ENCODE measurements around the gene SLC35E3. TPM values are rescaled to one million over a fixed set of nuclear protein-coding genes. Genes with fewer than 3 reads are reported as not detected.
A peak's percentile ranks its signal among the peaks of the same experiment; 100 is the strongest.

The SLC35E3 gene
- total and polyA plus RNA-seq, 2 of the 13 experiments (the other 11 are each of a cell fraction or from before 2014, with no cell fraction given), result 13.0 to 22.1 TPM

GRCh38 chr12:68805592-68806120, 59.7 kb downstream of the SLC35E3 start:
- peaks cover 0 to 5% of the 10 kb centered on the region in 2 experiments; a peak in 1 of 5 replicates for H3K27me3 ChIP-seq (ENCODE audit: control insufficient read depth in 1 of 2, insufficient read depth in 2 of 2, low read length in 2 of 2)
- no TSS peak for BruUV-seq (replicated peaks)

GRCh38 chr12:68806488-68807237, 60.7 kb downstream of the SLC35E3 start:
- peak overlapping the region; percentile 82 to 93 (median 88) for H3K4me3 ChIP-seq (replicated peaks in 1 of 3; ENCODE audit: insufficient read depth in 1 of 3, low read depth in 2 of 3, low read length in 3 of 3)
- peak overlapping the region; percentile 99 for H3K27ac ChIP-seq (ENCODE audit: extremely low read length, insufficient read depth, low read length)
- POLR2A ChIA-PET, result interaction anchor here (2.2 to 3.3 kb wide), 5 partner anchors 11 to 60 kb away, joined by 6 to 184 read pairs (median 28); partner anchors contain the start of gene SLC35E3
- H4K20me1 ChIP-seq (ENCODE audit: insufficient read depth, low read length), result peaks cover 9% of the 10 kb centered on the region
- H3K9me3 ChIP-seq (ENCODE audit: low read length), result no peaks in the 10 kb centered on the region
- no peak for DNase-seq (ENCODE audit: low spot score)
- no TSS peak for BruUV-seq (replicated peaks)
- no peak for ATAC-seq
- CTCF ChIA-PET (ENCODE audit: low intra/inter-chr PET ratio, low total read pairs), result no interaction called here
- WGBS (ENCODE audit: low lambda C conversion rate), result 7% methylated on average over 18 of the region's 18 CpGs
- in situ Hi-C loops (cut with HindIII; ENCODE audit: extremely low pct_ligation_motif_present, low pct_unique_long_range_greater_than_20kb), result loop anchor here (5.0 kb wide), 1 partner anchor 59 kb away; the partner anchor contains the start of gene SLC35E3
- peaks cover 0 to 5% of the 10 kb centered on the region in 2 experiments; a peak in 1 of 5 replicates for H3K27me3 ChIP-seq (ENCODE audit: control insufficient read depth in 1 of 2, insufficient read depth in 2 of 2, low read length in 2 of 2)
- H3K9ac ChIP-seq (ENCODE audit: insufficient read depth, low read depth, low read length), result peak overlapping the region; percentile 92
- H3K79me2 ChIP-seq (ENCODE audit: insufficient read depth, low read length), result peaks cover 58% of the 10 kb centered on the region
- intact Hi-C loops (cut with micrococcal nuclease; ENCODE audit: unreplicated experiment), result loop anchor here (1.0 to 5.0 kb wide), 2 partner anchors 60 to 194 kb away; partner anchors contain the start of genes RAP1B and SLC35E3
- H3K4me2 ChIP-seq (ENCODE audit: low read depth, low read length), result peak overlapping the region; percentile 88
- H2AFZ ChIP-seq (ENCODE audit: low read length), result no peak overlapping the region
- H3K4me1 ChIP-seq (ENCODE audit: insufficient read depth, low read length), result peaks cover 20% of the 10 kb centered on the region
- no peaks in the 10 kb centered on the region for H3K36me3 ChIP-seq (replicated peaks in 1 of 2; ENCODE audit: control insufficient read depth in 1 of 2, insufficient read depth in 2 of 2, low read length in 2 of 2)
- FAIRE-seq, result no peak
- TF ChIP-seq SETDB1 (CRISPR knock-in tag; IDR thresholded peaks at IDR 0.05; ENCODE audit: borderline replicate concordance) (no peak), ELK4 (CRISPR knock-in tag; IDR thresholded peaks at IDR 0.05; ENCODE audit: borderline replicate concordance) (no peak), SAP130 (CRISPR knock-in tag; IDR thresholded peaks at IDR 0.05; ENCODE audit: low read depth) (peak; percentile 26), ZNF263 (CRISPR knock-in tag; IDR thresholded peaks at IDR 0.05) (no peak), CSRNP2 (CRISPR knock-in tag; conservative IDR thresholded peaks at IDR 0.05; ENCODE audit: low read depth) (no peak), RFXANK (CRISPR knock-in tag; IDR thresholded peaks at IDR 0.05) (no peak), BRD4 (CRISPR knock-in tag; IDR thresholded peaks at IDR 0.05) (no peak), ZNF264 (CRISPR knock-in tag; IDR thresholded peaks at IDR 0.05) (no peak), SRY (CRISPR knock-in tag; IDR thresholded peaks at IDR 0.05) (no peak), ATAD3A (CRISPR knock-in tag; IDR thresholded peaks at IDR 0.05) (no peak), ZNF383 (CRISPR knock-in tag; IDR thresholded peaks at IDR 0.05; ENCODE audit: borderline replicate concordance) (no peak)

More at GRCh38 chr12:68805592-68806120, 59.7 kb downstream of the SLC35E3 start:
- Histone ChIP-seq H3K9me3 (ENCODE audit: low read length) (no peaks in the 10 kb centered on the region), H3K27ac (ENCODE audit: extremely low read length, insufficient read depth, low read length) (peak overlapping the region; percentile 99), H2AFZ (ENCODE audit: low read length) (no peak overlapping the region), H3K4me1 (ENCODE audit: insufficient read depth, low read length) (peaks cover 21% of the 10 kb centered on the region), H3K79me2 (ENCODE audit: insufficient read depth, low read length) (peaks cover 47% of the 10 kb centered on the region), H3K36me3 (replicated peaks in 1 of 2; ENCODE audit: control insufficient read depth in 1 of 2, insufficient read depth in 2 of 2, low read length in 2 of 2) (no peaks in the 10 kb centered on the region), H4K20me1 (ENCODE audit: insufficient read depth, low read length) (peaks cover 4% of the 10 kb centered on the region), H3K4me2 (ENCODE audit: low read depth, low read length) (peak overlapping the region; percentile 88), H3K4me3 (replicated peaks in 1 of 3; ENCODE audit: insufficient read depth in 1 of 3, low read depth in 2 of 3, low read length in 3 of 3) (peak overlapping the region; percentile 82 to 93 (median 88)), H3K9ac (ENCODE audit: insufficient read depth, low read depth, low read length) (peak overlapping the region; percentile 92)
- TF ChIP-seq HNF4A (CRISPR knock-in tag; IDR thresholded peaks at IDR 0.05), result no peak
- no peak for TF ChIP-seq ZNF383 (CRISPR knock-in tag; IDR thresholded peaks at IDR 0.05; ENCODE audit: borderline replicate concordance)
- TF ChIP-seq NFIC (IDR thresholded peaks at IDR 0.05; ENCODE audit: low read length), result 0 out of 2 replicates have a peak, but pooled peaks have one; percentile 46
- ChIA-PET CTCF (ENCODE audit: low intra/inter-chr PET ratio, low total read pairs) (no interaction called here), POLR2A (interaction anchor here (1.3 to 3.2 kb wide), 3 partner anchors 18 to 120 kb away, joined by 4 to 51 read pairs (median 19); partner anchors contain the start of gene SLC35E3)
- FAIRE-seq (no peak), ATAC-seq (no peak), DNase-seq (ENCODE audit: low spot score) (no peak)
- intact Hi-C loops (cut with micrococcal nuclease; ENCODE audit: unreplicated experiment) (loop anchor here (2.0 to 5.0 kb wide), 2 partner anchors 17 to 193 kb away; partner anchors contain the start of gene RAP1B), in situ Hi-C loops (cut with HindIII; ENCODE audit: extremely low pct_ligation_motif_present, low pct_unique_long_range_greater_than_20kb) (loop anchor here (5.0 kb wide), 1 partner anchor 58 kb away; the partner anchor contains the start of gene SLC35E3)
- WGBS (ENCODE audit: low lambda C conversion rate), result under 1% methylated on average over 7 of the region's 7 CpGs

All from HepG2 (cell line).